Calu3 (cell line): Measurements from ENCODE around the gene PRPF4. TPM values are rescaled to one million over a fixed set of nuclear protein-coding genes. Genes with fewer than 3 reads are reported as not detected.
"Not testable (repeated sequence)": the region's sequence is repeated elsewhere in the genome, so short reads cannot be mapped to it uniquely, and the experiment has no call there.

Experiments used
- BruUV-seq: library from RNA; stranded (reverse); fragments of 400-500 nt; replicated peaks from 2 replicates; lab custom pipeline; 2021; lab: Mats Ljungman, UMichigan
- CTCF ChIA-PET: fragments of 300-600 bp; sonication (Branson Sonifier 250); formaldehyde crosslinking; loops from one replicate; lab custom pipeline; 2022; ENCODE audit warnings: antibody characterized with exemption; lab: Charles Lee
- DNase-seq: peaks from one replicate; pipeline ENCODE4 v3.0.0; 2022
- H3K27ac Mint-ChIP-seq: one replicate; pipeline ENCODE4 v1.8.0; 2022; ENCODE audit warnings: mixed read lengths; ENCODE audit not compliant: unreplicated experiment
- H3K27me3 Mint-ChIP-seq: one replicate; pipeline ENCODE4 v1.8.0; 2022; ENCODE audit warnings: mixed read lengths; ENCODE audit not compliant: unreplicated experiment
- H3K36me3 Mint-ChIP-seq: one replicate; pipeline ENCODE4 v1.8.0; 2022; ENCODE audit warnings: mild to moderate bottlenecking, moderate library complexity, mixed read lengths; ENCODE audit not compliant: insufficient read depth, unreplicated experiment
- H3K4me1 Mint-ChIP-seq: one replicate; pipeline ENCODE4 v1.8.0; 2022; ENCODE audit warnings: mild to moderate bottlenecking, low read depth, mixed read lengths; ENCODE audit not compliant: unreplicated experiment
- H3K4me3 Mint-ChIP-seq: one replicate; pipeline ENCODE4 v1.8.0; 2022; ENCODE audit warnings: mild to moderate bottlenecking, low read depth, moderate library complexity, mixed read lengths; ENCODE audit not compliant: unreplicated experiment
- H3K9me3 Mint-ChIP-seq: one replicate; pipeline ENCODE4 v1.8.0; 2022; ENCODE audit warnings: low read depth, mixed read lengths; ENCODE audit not compliant: unreplicated experiment
- CTCF ChIP-seq: fragments of 200-600 bp; IDR thresholded peaks from one replicate; pipeline ENCODE4 v1.8.0; 2022; ENCODE audit warnings: antibody characterized with exemption; ENCODE audit not compliant: unreplicated experiment
- intact Hi-C: fragments of 100-400 bp; cut with micrococcal nuclease; formaldehyde crosslinking; loops from one replicate; pipeline ENCODE4 v1.10.0; 2022; ENCODE audit not compliant: unreplicated experiment
- total RNA-seq: library from RNA; stranded (reverse); gene quantifications from 2 replicates; pipeline ENCODE4 v1.2.3, GENCODE V29; 2022

PRPF4 gene
- total RNA-seq, 1 experiment from 2014 or later, result 23.7 TPM

GRCh38 chr9:113244556-113244955 lies 30.9 kb upstream of the PRPF4 start:
- Mint-ChIP-seq H3K27me3 (no peaks in the 10 kb centered on the region), H3K4me1 (no peaks in the 10 kb centered on the region), H3K4me3 (no peak overlapping the region), H3K36me3 (peaks cover 6% of the 10 kb centered on the region), H3K9me3 (no peaks in the 10 kb centered on the region), H3K27ac (no peak overlapping the region)
- no TSS peak for BruUV-seq
- CTCF ChIA-PET, result no interaction called here
- intact Hi-C loops, result no loop called here
- no peak for TF ChIP-seq CTCF
- DNase-seq, result no peak

GRCh38 chr9:113245894-113246293 lies 29.6 kb upstream of the PRPF4 start:
- H3K4me3 Mint-ChIP-seq, result no peak overlapping the region
- CTCF ChIA-PET, result no interaction called here
- intact Hi-C loops, result no loop called here
- no peaks in the 10 kb centered on the region for H3K36me3 Mint-ChIP-seq
- BruUV-seq, result no TSS peak
- H3K27ac Mint-ChIP-seq, result no peak overlapping the region
- no peaks in the 10 kb centered on the region for H3K9me3 Mint-ChIP-seq
- H3K4me1 Mint-ChIP-seq, result no peaks in the 10 kb centered on the region
- DNase-seq, result no peak
- H3K27me3 Mint-ChIP-seq, result no peaks in the 10 kb centered on the region
- TF ChIP-seq CTCF, result no peak

- intact Hi-C loops, result no loop called here
- H3K27ac Mint-ChIP-seq, result no peak overlapping the region
- no TSS peak for BruUV-seq
Measured at GRCh38 chr9:113246928-113247327, 28.5 kb upstream of the PRPF4 start.

GRCh38 chr9:113247640-113248039 lies 27.8 kb upstream of the PRPF4 start:
- H3K36me3 Mint-ChIP-seq, result no peaks in the 10 kb centered on the region
- no peak overlapping the region for H3K27ac Mint-ChIP-seq
- no peaks in the 10 kb centered on the region for H3K4me1 Mint-ChIP-seq
- CTCF ChIA-PET, result no interaction called here
- intact Hi-C loops, result no loop called here
- no peak for TF ChIP-seq CTCF
- H3K9me3 Mint-ChIP-seq, result no peaks in the 10 kb centered on the region
- DNase-seq, result no peak
- H3K4me3 Mint-ChIP-seq, result no peak overlapping the region
- H3K27me3 Mint-ChIP-seq, result no peaks in the 10 kb centered on the region
- BruUV-seq, result no TSS peak

More at GRCh38 chr9:113246928-113247327, 28.5 kb upstream of the PRPF4 start:
- no peaks in the 10 kb centered on the region for H3K36me3 Mint-ChIP-seq
- DNase-seq, result no peak
- no peak overlapping the region for H3K4me3 Mint-ChIP-seq
- no peaks in the 10 kb centered on the region for H3K4me1 Mint-ChIP-seq
- H3K27me3 Mint-ChIP-seq, result no peaks in the 10 kb centered on the region
- CTCF ChIA-PET, result no interaction called here
- TF ChIP-seq CTCF, result no peak
- H3K9me3 Mint-ChIP-seq, result no peaks in the 10 kb centered on the region

- H3K27me3 Mint-ChIP-seq, intact Hi-C loops, H3K36me3 Mint-ChIP-seq, H3K4me1 Mint-ChIP-seq, H3K27ac Mint-ChIP-seq, H3K9me3 Mint-ChIP-seq, H3K4me3 Mint-ChIP-seq, BruUV-seq, DNase-seq: not testable (repeated sequence)
- CTCF ChIA-PET, result interaction anchor here (0.6 kb wide), 1 partner anchor 55 kb away, joined by 3 read pairs; no protein-coding TSS in a partner anchor
Measured at GRCh38 chr9:113249661-113250060, 25.8 kb upstream of the PRPF4 start.
